OCI-LY7 (cell line): ENCODE results near the gene MLANA. TPM values are rescaled to one million over a fixed set of nuclear protein-coding genes. Genes with fewer than 3 reads are reported as not detected.
A peak's percentile ranks its signal among the peaks of the same experiment; 100 is the strongest.

Source experiments
- BruUV-seq: library from RNA; stranded (reverse); fragments of 400-500 nt; replicated peaks from 2 replicates; lab custom pipeline; 2021; lab: Mats Ljungman, UMichigan
- CTCF ChIA-PET: fragments of 300-600 bp; sonication (Branson Sonifier 250); formaldehyde crosslinking; loops from one replicate; lab custom pipeline; 2022; ENCODE audit warnings: antibody characterized with exemption; ENCODE audit not compliant: unreplicated experiment; lab: Charles Lee
- POLR2A ChIA-PET: fragments of 300-600 bp; sonication (Branson Sonifier 250); formaldehyde crosslinking; loops from one replicate; lab custom pipeline; 2022; ENCODE audit warnings: antibody characterized with exemption; lab: Charles Lee
- DNase-seq: peaks from one replicate; pipeline ENCODE4 v3.0.0-alpha.2; 2015; ENCODE audit warnings: low spot score
- H2AFZ ChIP-seq: fragments of 200-600 bp; sonication (generic), shearing (Covaris generic); 2 replicates; pipeline ENCODE4 v1.6.1; 2014; ENCODE audit warnings: mild to moderate bottlenecking, antibody characterized with exemption, low read length, moderate library complexity
- H3K27ac ChIP-seq: fragments of 200-600 bp; sonication (generic); 2 replicates; pipeline ENCODE4 v1.5.1; 2014; ENCODE audit warnings: mixed run types, low read depth, mild to moderate bottlenecking, moderate library complexity, low read length, inconsistent platforms; ENCODE audit not compliant: poor library complexity, severe bottlenecking
- H3K36me3 ChIP-seq: fragments of 200-600 bp; sonication (generic); 2 replicates; pipeline ENCODE4 v1.6.1; 2014; ENCODE audit warnings: mild to moderate bottlenecking, antibody characterized with exemption, low read length, moderate library complexity, mixed read lengths; ENCODE audit not compliant: insufficient read depth
- H3K4me1 ChIP-seq: fragments of 200-600 bp; sonication (generic); 2 replicates; pipeline ENCODE4 v1.5.1; 2014; ENCODE audit warnings: mild to moderate bottlenecking, low read length; ENCODE audit not compliant: insufficient read depth, poor library complexity, severe bottlenecking
- H3K4me2 ChIP-seq: fragments of 200-600 bp; sonication (generic); 2 replicates; pipeline ENCODE4 v1.6.1; 2014; ENCODE audit warnings: mild to moderate bottlenecking, low read length
- H3K4me3 ChIP-seq: fragments of 200-600 bp; sonication (generic); 2 replicates; pipeline ENCODE4 v1.5.1; 2014; ENCODE audit warnings: mild to moderate bottlenecking, low read depth, low read length; ENCODE audit not compliant: poor library complexity, severe bottlenecking
- H3K79me2 ChIP-seq: fragments of 200-600 bp; sonication (generic); 2 replicates; pipeline ENCODE4 v1.6.1; 2016; ENCODE audit warnings: low read depth, mild to moderate bottlenecking, low read length, moderate library complexity, mixed read lengths; ENCODE audit not compliant: insufficient read depth
- H3K9me2 ChIP-seq: fragments of 200-600 bp; sonication (generic); 2 replicates; pipeline ENCODE4 v1.6.1; 2016; ENCODE audit warnings: mild to moderate bottlenecking, low read length, mixed read lengths; ENCODE audit not compliant: insufficient read depth
- H3K9me3 ChIP-seq: fragments of 200-600 bp; sonication (generic); 2 replicates; pipeline ENCODE4 v1.6.1; 2014; ENCODE audit warnings: mild to moderate bottlenecking, mixed run types, low read length, mixed read lengths
- H4K20me1 ChIP-seq: fragments of 200-600 bp; sonication (generic); 2 replicates; pipeline ENCODE4 v1.6.1; 2014; ENCODE audit warnings: mild to moderate bottlenecking, antibody characterized with exemption, low read length, moderate library complexity, mixed read lengths; ENCODE audit not compliant: insufficient read depth
- CTCF ChIP-seq: fragments of 200-600 bp; sonication (generic); conservative IDR thresholded peaks from 2 replicates; pipeline ENCODE4 v1.5.1; 2014; ENCODE audit warnings: mild to moderate bottlenecking, antibody characterized with exemption, low read length, moderate library complexity, mixed read lengths
- EZH2phosphoT487 ChIP-seq: fragments of 200-600 bp; sonication (generic); IDR thresholded peaks from 2 replicates; pipeline ENCODE4 v1.6.1; 2018; ENCODE audit warnings: low read depth, borderline replicate concordance, mild to moderate bottlenecking, mixed run types, antibody characterized with exemption, low read length, moderate library complexity, mixed read lengths
- intact Hi-C: fragments of 100-400 bp; cut with micrococcal nuclease; formaldehyde crosslinking; loops from one replicate; pipeline ENCODE4 v1.10.0; 2022; ENCODE audit not compliant: unreplicated experiment
- total RNA-seq, 2 experiments: library from RNA; depleted of rRNA in 1 of 2; stranded (reverse); fragments of >200 nt in 1 of 2; shearing (Covaris generic) in 1 of 2; gene quantifications; 2 replicates each; pipeline ENCODE4 v1.2.3, GENCODE V29; 2014 to 2022

MLANA gene
- total RNA-seq, 2 experiments from 2014 or later = not detected

- Histone ChIP-seq H4K20me1 (no peaks in the 10 kb centered on the region), H3K36me3 (peaks cover 24% of the 10 kb centered on the region), H3K4me3 (no peak overlapping the region), H3K9me3 (no peaks in the 10 kb centered on the region), H3K27ac (no peak overlapping the region), H3K4me1 (peaks cover 14% of the 10 kb centered on the region), H2AFZ (no peak overlapping the region), H3K79me2 (no peaks in the 10 kb centered on the region), H3K9me2 (no peaks in the 10 kb centered on the region), H3K4me2 (no peak overlapping the region)
- intact Hi-C loops = no loop called here
- no peak for DNase-seq
- ChIA-PET POLR2A (interaction anchor here (1.2 to 1.4 kb wide), 2 partner anchors 12 to 109 kb away, joined by 3 read pairs; no protein-coding TSS in a partner anchor), CTCF (no interaction called here)
- BruUV-seq = no TSS peak
- TF ChIP-seq CTCF (no peak), EZH2phosphoT487 (no peak)
Measured at GRCh38 chr9:5917888-5918287, 27.2 kb downstream of the MLANA start.

GRCh38 chr9:5918460-5918859, 27.8 kb downstream of the MLANA start:
- H4K20me1 ChIP-seq = no peaks in the 10 kb centered on the region
- no peak for TF ChIP-seq CTCF
- TF ChIP-seq EZH2phosphoT487 = no peak
- peaks cover 29% of the 10 kb centered on the region for H3K36me3 ChIP-seq
- CTCF ChIA-PET = no interaction called here
- no peak overlapping the region for H3K4me2 ChIP-seq
- no peaks in the 10 kb centered on the region for H3K79me2 ChIP-seq
- POLR2A ChIA-PET = interaction anchor here (1.2 to 1.4 kb wide), 2 partner anchors 12 to 108 kb away, joined by 3 read pairs; no protein-coding TSS in a partner anchor
- no peaks in the 10 kb centered on the region for H3K9me3 ChIP-seq
- no peak overlapping the region for H3K4me3 ChIP-seq
- peaks cover 14% of the 10 kb centered on the region for H3K4me1 ChIP-seq
- H3K27ac ChIP-seq = no peak overlapping the region
- H3K9me2 ChIP-seq = no peaks in the 10 kb centered on the region
- BruUV-seq = no TSS peak
- intact Hi-C loops = no loop called here
- no peak overlapping the region for H2AFZ ChIP-seq
- DNase-seq = no peak

- Histone ChIP-seq H3K4me2 (peak overlapping the region; percentile 22; the same call in 1 of the 2 replicates), H3K9me3 (no peaks in the 10 kb centered on the region), H3K79me2 (no peaks in the 10 kb centered on the region), H3K4me1 (peaks cover 14% of the 10 kb centered on the region), H3K36me3 (peaks cover 41% of the 10 kb centered on the region), H2AFZ (no peak overlapping the region), H3K9me2 (no peaks in the 10 kb centered on the region), H4K20me1 (no peaks in the 10 kb centered on the region), H3K4me3 (no peak overlapping the region), H3K27ac (no peak overlapping the region)
- no peak for TF ChIP-seq CTCF
- no peak for TF ChIP-seq EZH2phosphoT487
- CTCF ChIA-PET = no interaction called here
- intact Hi-C loops = no loop called here
- POLR2A ChIA-PET = interaction anchor here (0.7 to 1.6 kb wide), 3 partner anchors 27 to 761 kb away, joined by 3 to 5 read pairs (median 4); no protein-coding TSS in a partner anchor
- no TSS peak for BruUV-seq
- peak; percentile 12 for DNase-seq
Measured at GRCh38 chr9:5920860-5921328, 30.2 kb downstream of the MLANA start.
